Progenitor cell of endocrine pancreas (in vitro differentiated cells): ENCODE results near the gene PRXL2C. TPM values are rescaled to one million over a fixed set of nuclear protein-coding genes. Genes with fewer than 3 reads are reported as not detected.
A peak's percentile ranks its signal among the peaks of the same experiment; 100 is the strongest.

ENCODE experiments used
- DNase-seq: peaks from one replicate; pipeline ENCODE4 v3.0.0; 2021; ENCODE audit warnings: low spot score; ENCODE audit not compliant: unreplicated experiment
- H3K27ac Mint-ChIP-seq: 2 replicates; pipeline ENCODE4 v1.8.0; 2021; ENCODE audit warnings: mild to moderate bottlenecking, moderate library complexity, mixed read lengths
- H3K27me3 Mint-ChIP-seq: 2 replicates; pipeline ENCODE4 v1.8.0; 2021; ENCODE audit warnings: mixed read lengths
- H3K36me3 Mint-ChIP-seq: 2 replicates; pipeline ENCODE4 v1.8.0; 2022; ENCODE audit warnings: mixed read lengths; ENCODE audit not compliant: insufficient read depth
- H3K4me1 Mint-ChIP-seq: 2 replicates; pipeline ENCODE4 v1.8.0; 2021; ENCODE audit warnings: low read depth, mixed read lengths
- H3K4me3 Mint-ChIP-seq: 2 replicates; pipeline ENCODE4 v1.8.0; 2021; ENCODE audit warnings: low read depth, mild to moderate bottlenecking, moderate library complexity, mixed read lengths
- H3K9me3 Mint-ChIP-seq: 2 replicates; pipeline ENCODE4 v1.8.0; 2021; ENCODE audit warnings: low read depth, mixed read lengths
- CTCF ChIP-seq: fragments of 200-600 bp; sonication (generic); IDR thresholded peaks from one replicate; pipeline ENCODE4 v1.5.0; 2021; ENCODE audit warnings: antibody characterized with exemption, mild to moderate bottlenecking; ENCODE audit not compliant: unreplicated experiment
- total RNA-seq: library from RNA; stranded (reverse); gene quantifications from 2 replicates; pipeline ENCODE4 v1.2.1, GENCODE V29; 2021

Gene PRXL2C
- total RNA-seq, 1 donor from 2014 or later, result 6.2 TPM

GRCh38 chr9:96605328-96605727 lies 49.8 kb downstream of the PRXL2C start:
- Mint-ChIP-seq H3K4me3 (no peak overlapping the region), H3K9me3 (peaks cover 2% of the 10 kb centered on the region), H3K36me3 (peaks cover 5% of the 10 kb centered on the region), H3K27me3 (no peaks in the 10 kb centered on the region), H3K4me1 (peaks cover 2% of the 10 kb centered on the region), H3K27ac (no peak overlapping the region)
- DNase-seq, result no peak
- no peak for TF ChIP-seq CTCF

GRCh38 chr9:96604004-96604319 lies 51.2 kb downstream of the PRXL2C start:
- no peak for DNase-seq
- Mint-ChIP-seq H3K4me3 (no peak overlapping the region), H3K27ac (no peak overlapping the region), H3K36me3 (peaks cover 9% of the 10 kb centered on the region), H3K4me1 (peaks cover 2% of the 10 kb centered on the region), H3K9me3 (peaks cover 5% of the 10 kb centered on the region), H3K27me3 (no peaks in the 10 kb centered on the region)
- no peak for TF ChIP-seq CTCF

- H3K4me3 Mint-ChIP-seq, result no peak overlapping the region
- no peak for TF ChIP-seq CTCF
- H3K27me3 Mint-ChIP-seq, result no peaks in the 10 kb centered on the region
- H3K27ac Mint-ChIP-seq, result no peak overlapping the region
- peaks cover 2% of the 10 kb centered on the region for H3K4me1 Mint-ChIP-seq
- no peak for DNase-seq
- H3K9me3 Mint-ChIP-seq, result peaks cover 5% of the 10 kb centered on the region
- peaks cover 9% of the 10 kb centered on the region for H3K36me3 Mint-ChIP-seq
These were observed 51.7 kb downstream of the PRXL2C start for GRCh38 chr9:96603305-96604003.

GRCh38 chr9:96599298-96599697 lies 55.8 kb downstream of the PRXL2C start:
- peaks cover 5% of the 10 kb centered on the region for H3K9me3 Mint-ChIP-seq
- H3K4me1 Mint-ChIP-seq, result peaks cover 3% of the 10 kb centered on the region
- peak overlapping the region; percentile 6 for H3K27ac Mint-ChIP-seq
- H3K4me3 Mint-ChIP-seq, result no peak overlapping the region
- DNase-seq, result no peak
- no peak for TF ChIP-seq CTCF
- H3K36me3 Mint-ChIP-seq, result peaks cover 9% of the 10 kb centered on the region
- H3K27me3 Mint-ChIP-seq, result no peaks in the 10 kb centered on the region

- Mint-ChIP-seq H3K9me3 (peaks cover 5% of the 10 kb centered on the region), H3K27ac (peak overlapping the region; percentile 13), H3K27me3 (no peaks in the 10 kb centered on the region), H3K36me3 (peaks cover 6% of the 10 kb centered on the region), H3K4me1 (peaks cover 1% of the 10 kb centered on the region), H3K4me3 (no peak overlapping the region)
- DNase-seq, result no peak
- no peak for TF ChIP-seq CTCF
These were observed 58.5 kb downstream of the PRXL2C start for GRCh38 chr9:96596601-96597111.

Other genes with a start within 250 kb of the PRXL2C start
- 5.3 and 5.7 TPM in 2 replicates for gene ZNF367, start 236.9 kb downstream of the PRXL2C start, total RNA-seq
- gene HABP4, start 205.1 kb downstream of the PRXL2C start, total RNA-seq, result 15.5 and 17.7 TPM in 2 replicates
- gene CDC14B, start 35.5 kb downstream of the PRXL2C start, total RNA-seq, result 46.2 and 53.2 TPM in 2 replicates
- gene ZNF510, start 122.8 kb upstream of the PRXL2C start, total RNA-seq, result 17.6 and 18.8 TPM in 2 replicates
- gene ZNF782, start 199.2 kb upstream of the PRXL2C start, total RNA-seq, result 10.0 and 11.8 TPM in 2 replicates